ENCODE results near the gene GGT6. TPM values are rescaled to one million over a fixed set of nuclear protein-coding genes. Genes with fewer than 3 reads are reported as not detected.
A peak's percentile ranks its signal among the peaks of the same experiment; 100 is the strongest.

The GGT6 gene
- total and polyA plus RNA-seq, 2 of the 13 experiments (the other 11 are each of a cell fraction or from before 2014, with no cell fraction given), result 0.16 to 0.80 TPM

- no peak; the same call in 1 of the 2 replicates for TF ChIP-seq MNT (IDR thresholded peaks at IDR 0.05)
- 0 out of 2 replicates have a peak, but pooled peaks have one; percentile 36 for TF ChIP-seq ZFP36L1 (CRISPR knock-in tag; IDR thresholded peaks at IDR 0.05)
- no peak for TF ChIP-seq DNMT1 (CRISPR knock-in tag; IDR thresholded peaks at IDR 0.05)
- no peak for TF ChIP-seq FOXP1 (IDR thresholded peaks at IDR 0.05)
- peak; percentile 29; the same call in 1 of the 2 replicates for TF ChIP-seq FOXP1 (CRISPR knock-in tag; IDR thresholded peaks at IDR 0.05)
- peak; percentile 59; the same call in 1 of the 2 replicates for TF ChIP-seq ZNF614 (CRISPR knock-in tag; IDR thresholded peaks at IDR 0.05; ENCODE audit: borderline replicate concordance)
- peak; percentile 60; the same call in 1 of the 2 replicates for TF ChIP-seq FOXK1 (CRISPR knock-in tag; IDR thresholded peaks at IDR 0.05; ENCODE audit: borderline replicate concordance, low read depth)
- no peak for TF ChIP-seq HOXA5 (CRISPR knock-in tag; IDR thresholded peaks at IDR 0.05)
- peak; percentile 28; the same call in 1 of the 2 replicates for TF ChIP-seq HNF4G (IDR thresholded peaks at IDR 0.05; ENCODE audit: borderline replicate concordance, low read depth, low read length)
- no peak for TF ChIP-seq HNF4G (CRISPR knock-in tag; IDR thresholded peaks at IDR 0.05; ENCODE audit: borderline replicate concordance, low read depth)
- no peak for TF ChIP-seq ZNF441 (CRISPR knock-in tag; IDR thresholded peaks at IDR 0.05; ENCODE audit: borderline replicate concordance)
- TF ChIP-seq ZNF709 (CRISPR knock-in tag; IDR thresholded peaks at IDR 0.05), result 0 out of 2 replicates have a peak, but pooled peaks have one; percentile 41
- no peak for TF ChIP-seq CEBPB (IDR thresholded peaks at IDR 0.05; ENCODE audit: borderline replicate concordance, low read depth, low read length)
- TF ChIP-seq, protein P1, sequence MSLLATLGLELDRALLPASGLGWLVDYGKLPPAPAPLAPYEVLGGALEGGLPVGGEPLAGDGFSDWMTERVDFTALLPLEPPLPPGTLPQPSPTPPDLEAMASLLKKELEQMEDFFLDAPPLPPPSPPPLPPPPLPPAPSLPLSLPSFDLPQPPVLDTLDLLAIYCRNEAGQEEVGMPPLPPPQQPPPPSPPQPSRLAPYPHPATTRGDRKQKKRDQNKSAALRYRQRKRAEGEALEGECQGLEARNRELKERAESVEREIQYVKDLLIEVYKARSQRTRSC (CRISPR knock-in tag; IDR thresholded peaks at IDR 0.05; ENCODE audit: low read depth), result no peak
- TF ChIP-seq FOSL1 (CRISPR knock-in tag; IDR thresholded peaks at IDR 0.05; ENCODE audit: borderline replicate concordance), result no peak
- TF ChIP-seq ZNF468 (CRISPR knock-in tag; IDR thresholded peaks at IDR 0.05), result no peak
- peak; percentile 55 for TF ChIP-seq GATAD2A (CRISPR knock-in tag; IDR thresholded peaks at IDR 0.05)
- peak in 1 of 2 experiments; percentile 55; a peak in 1 of 4 replicates for TF ChIP-seq KLF16 (CRISPR knock-in tag; IDR thresholded peaks at IDR 0.05)
- 0 out of 2 replicates have a peak, but pooled peaks have one; percentile 25 for TF ChIP-seq CBX5 (CRISPR knock-in tag; IDR thresholded peaks at IDR 0.05; ENCODE audit: borderline replicate concordance)
- TF ChIP-seq ZNF253 (CRISPR knock-in tag; IDR thresholded peaks at IDR 0.05; ENCODE audit: borderline replicate concordance), result no peak
- TF ChIP-seq MLLT10 (CRISPR knock-in tag; IDR thresholded peaks at IDR 0.05), result no peak
- TF ChIP-seq ZNF574 (CRISPR knock-in tag; IDR thresholded peaks at IDR 0.05), result 0 out of 2 replicates have a peak, but pooled peaks have one; percentile 36
- TF ChIP-seq ETV5 (CRISPR knock-in tag; IDR thresholded peaks at IDR 0.05; ENCODE audit: borderline replicate concordance), result peak; percentile 34; the same call in 1 of the 2 replicates
- peak; percentile 55 for TF ChIP-seq SMC3 (IDR thresholded peaks at IDR 0.05; ENCODE audit: low read length)
- no peak for TF ChIP-seq ARNT2 (CRISPR knock-in tag; IDR thresholded peaks at IDR 0.05; ENCODE audit: low read depth)
Measured at GRCh38 chr17:4565209-4566141, 5.1 kb upstream of the GGT6 start (continued).
